Breast epithelium (tissue), 3 donors: Measurements from ENCODE around the gene TM4SF4.

Experiments used
- CTCF ChIP-seq, 3 donors: fragments of 450-650 bp; IDR thresholded peaks; one replicate each; pipeline ENCODE4 v1.5.1; 2016 to 2017; ENCODE audit warnings: antibody characterized with exemption in 3 of 3, mild to moderate bottlenecking in 3 of 3, moderate library complexity in 3 of 3
- POLR2A ChIP-seq: fragments of 450-650 bp; IDR thresholded peaks from one replicate; pipeline ENCODE4 v1.6.1; 2016; ENCODE audit warnings: antibody characterized with exemption, mild to moderate bottlenecking, moderate library complexity
- POLR2AphosphoS5 ChIP-seq, 3 donors: sonication (generic); formaldehyde crosslinking; IDR thresholded peaks; one replicate each; pipeline ENCODE4 v1.6.1; 2017; ENCODE audit warnings: antibody characterized with exemption in 3 of 3

- TF ChIP-seq CTCF (IDR thresholded peaks at IDR 0.05) (no peak), POLR2A (no peak), POLR2AphosphoS5 (IDR thresholded peaks at IDR 0.05) (no peak)
Observed at GRCh38 chr3:149552700-149553099, 78.2 kb downstream of the TM4SF4 start.
